Germinal center (tissue), 1 donor: Measurements from ENCODE around the gene PPP1R2.
"Not testable (repeated sequence)": the region's sequence is repeated elsewhere in the genome, so short reads cannot be mapped to it uniquely, and the experiment has no call there.

Experiments used
- DNase-seq: peaks from one replicate; pipeline ENCODE4 v3.0.0; 2012; ENCODE audit warnings: mixed read lengths, low spot score

The PPP1R2 gene

DNA sequence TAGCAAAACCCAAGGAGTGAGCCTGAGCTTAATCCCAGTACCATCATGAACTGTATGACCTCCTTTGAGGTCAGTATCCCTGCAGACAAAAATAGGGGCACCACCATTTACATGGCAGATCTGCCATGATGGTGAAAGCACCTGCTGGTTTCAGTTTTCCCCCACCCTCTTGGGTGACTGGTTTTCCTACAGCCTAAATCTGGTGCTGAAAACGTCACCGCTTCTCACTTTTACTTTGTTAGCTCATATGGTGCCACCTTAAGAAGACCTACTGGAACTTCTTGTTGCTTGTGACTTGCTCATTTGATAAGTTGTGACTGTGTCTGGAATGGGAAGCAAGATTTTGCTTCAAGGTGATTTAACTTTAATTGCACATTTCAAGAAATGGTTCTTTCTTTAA, 5.1 kb downstream of the PPP1R2 start:
- DNase-seq, result peak; percentile 54

DNA sequence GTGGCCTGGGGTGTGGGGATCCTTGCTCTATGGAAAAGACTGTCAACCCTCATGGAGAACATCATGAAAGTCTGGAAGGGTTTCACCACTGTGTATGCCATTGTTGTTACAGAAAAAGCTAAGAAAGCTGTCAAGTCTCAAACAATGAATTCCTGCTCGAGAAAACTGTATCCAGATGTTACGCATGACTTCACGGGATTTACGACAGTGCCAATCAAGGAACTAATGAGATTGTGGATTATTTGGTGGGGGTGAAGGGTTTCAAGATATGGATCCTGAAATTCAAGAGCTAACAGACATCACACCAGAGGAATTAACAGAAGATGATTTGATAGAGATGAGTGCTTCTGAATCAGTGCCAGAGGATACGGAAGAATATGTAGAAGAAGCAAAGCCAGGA, 7.8 kb downstream of the PPP1R2 start:
- DNase-seq, result no peak

DNA sequence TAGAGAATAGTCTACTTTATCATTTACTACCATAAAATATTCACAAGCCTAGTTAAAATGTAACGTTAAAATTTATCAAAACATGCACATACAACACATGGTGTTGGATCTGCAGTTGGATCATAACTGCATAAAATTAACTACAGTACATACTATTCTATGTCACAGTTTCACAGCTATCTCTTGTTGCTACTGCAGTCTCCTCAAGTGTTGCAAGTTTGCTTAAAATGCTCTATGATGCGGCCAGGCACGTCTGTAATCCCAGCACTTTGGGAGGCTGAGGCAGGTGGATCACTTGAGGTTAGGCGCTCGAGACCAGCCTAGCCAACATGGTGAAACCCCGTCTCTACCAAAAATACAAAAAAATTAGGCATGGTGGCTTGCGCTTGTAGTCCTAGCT, 10.3 kb downstream of the PPP1R2 start:
- DNase-seq, result no peak

DNA sequence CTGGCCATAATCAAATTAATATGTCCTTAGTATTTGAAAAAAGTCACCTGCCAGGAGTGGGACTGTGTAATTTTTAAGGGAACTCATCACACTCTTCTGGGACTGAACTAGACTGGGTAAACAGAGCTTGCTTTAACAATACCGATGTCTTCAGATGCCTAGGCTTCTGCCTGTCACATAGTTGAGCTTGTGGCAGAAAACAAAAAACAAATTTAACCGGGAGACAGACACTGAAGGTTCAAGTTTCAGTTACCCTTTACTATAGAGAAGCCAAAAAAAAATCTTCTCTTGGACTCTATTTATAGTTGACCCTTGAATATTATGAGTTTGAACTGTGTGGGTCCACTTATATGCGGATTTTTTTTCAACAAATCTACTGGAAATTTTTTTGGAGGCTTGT, 10.8 kb downstream of the PPP1R2 start:
- no peak for DNase-seq

DNA sequence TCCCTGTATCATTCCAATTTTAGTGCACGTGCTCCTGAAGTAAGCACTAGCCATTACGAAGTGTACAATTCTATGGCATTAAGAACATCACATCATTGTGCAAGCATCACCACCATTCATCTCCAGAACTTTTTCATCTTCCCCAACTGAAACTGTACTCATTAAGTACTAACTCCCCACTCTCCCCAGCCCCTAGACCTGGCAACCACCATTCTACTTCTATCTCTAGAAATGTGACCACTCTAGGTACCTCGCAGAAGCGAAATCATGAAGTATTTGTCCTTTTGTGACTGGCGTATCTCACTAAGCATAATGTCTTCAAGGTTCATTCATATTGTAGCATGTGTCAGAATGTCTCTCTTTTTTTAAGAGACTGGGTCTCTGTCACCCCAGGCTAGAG, 11.4 kb downstream of the PPP1R2 start:
- no peak for DNase-seq

DNA sequence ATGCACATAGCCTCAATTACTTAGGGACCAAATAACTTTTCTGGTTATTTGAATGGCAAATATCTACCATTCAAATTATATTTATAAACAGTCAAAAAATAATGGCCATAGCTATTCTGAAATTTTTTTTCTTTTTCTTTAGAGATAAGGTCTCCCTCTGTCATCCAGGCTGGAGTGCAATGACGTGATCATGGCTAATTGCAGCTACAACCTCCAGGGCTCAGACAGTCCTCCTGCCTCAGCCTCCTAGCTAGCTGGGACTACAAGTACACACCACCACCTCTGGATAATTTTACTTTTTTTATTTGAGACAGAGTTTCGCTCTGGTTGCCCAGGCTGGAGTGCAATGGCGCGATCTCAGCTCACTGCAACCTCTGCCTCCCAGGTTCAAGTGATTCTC, 16.6 kb downstream of the PPP1R2 start:
- no peak for DNase-seq

DNA sequence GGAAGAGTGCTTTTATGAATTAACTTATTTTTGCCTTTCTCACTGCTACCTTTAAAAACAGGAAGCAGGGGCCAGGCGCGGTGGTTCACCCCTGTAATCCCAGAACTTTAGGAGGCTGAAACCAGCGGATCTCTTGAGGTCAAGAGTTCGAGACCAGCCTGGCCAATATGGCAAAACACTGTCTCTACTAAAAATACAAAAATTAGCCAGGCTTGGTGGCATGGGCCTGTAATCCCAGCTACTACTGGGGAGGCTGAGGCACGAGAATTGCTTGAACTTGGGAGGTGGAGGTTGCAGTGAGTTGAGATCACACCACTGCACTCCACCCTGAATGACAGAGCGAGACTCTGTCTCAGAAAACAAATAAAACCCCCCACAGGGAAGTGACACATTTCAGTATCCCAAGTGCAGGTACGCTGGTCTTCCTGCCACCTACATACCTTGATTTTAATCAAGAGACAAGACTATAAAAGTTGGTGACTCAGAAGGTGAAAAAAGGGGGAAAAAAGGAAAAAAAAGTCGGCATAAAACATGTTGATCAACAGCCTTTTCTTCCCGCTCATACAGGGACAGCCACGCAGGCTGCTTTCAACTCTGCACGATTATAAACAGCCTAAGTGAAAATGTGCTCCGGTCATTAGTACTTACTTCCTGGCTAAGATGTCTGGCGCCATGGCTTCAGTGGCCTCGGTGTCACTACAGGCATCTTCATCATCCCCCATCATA, 18.8 kb downstream of the PPP1R2 start:
- no peak for DNase-seq

DNA sequence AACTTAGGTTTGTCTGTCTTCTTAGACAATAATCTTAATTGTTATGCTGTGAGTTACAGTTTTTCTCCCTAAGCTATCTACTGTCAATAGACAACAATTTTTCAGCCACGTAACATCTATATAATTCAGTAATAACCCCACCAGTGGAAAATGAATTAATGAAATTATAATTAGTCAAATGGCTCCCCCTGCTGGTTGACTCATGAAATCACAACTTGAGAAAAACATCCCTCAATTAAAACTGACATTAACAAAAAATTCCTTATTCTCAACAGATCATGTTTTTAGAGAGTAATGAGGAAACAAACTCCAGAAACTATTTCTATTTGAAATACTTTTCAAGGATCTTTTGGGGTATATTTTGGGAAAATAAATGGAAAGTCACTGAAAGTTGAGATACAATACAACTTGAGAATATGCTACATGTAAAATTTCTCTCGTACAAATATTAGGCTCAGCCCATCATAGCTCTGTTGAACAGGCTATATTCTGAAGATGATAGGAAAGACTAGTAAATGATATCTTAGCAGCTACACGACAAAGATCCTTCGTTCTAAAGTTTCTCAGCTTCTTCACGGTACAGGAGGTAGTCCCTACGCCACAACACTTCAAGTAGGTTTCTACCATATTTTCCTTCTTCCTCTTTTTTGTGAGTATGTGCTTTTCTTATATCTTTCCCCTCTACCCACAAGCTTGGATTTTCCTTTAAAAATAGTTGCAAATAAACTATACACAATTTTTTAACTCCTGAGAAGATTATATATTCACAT, 20.7 kb downstream of the PPP1R2 start:
- peak; percentile 57 for DNase-seq

DNA sequence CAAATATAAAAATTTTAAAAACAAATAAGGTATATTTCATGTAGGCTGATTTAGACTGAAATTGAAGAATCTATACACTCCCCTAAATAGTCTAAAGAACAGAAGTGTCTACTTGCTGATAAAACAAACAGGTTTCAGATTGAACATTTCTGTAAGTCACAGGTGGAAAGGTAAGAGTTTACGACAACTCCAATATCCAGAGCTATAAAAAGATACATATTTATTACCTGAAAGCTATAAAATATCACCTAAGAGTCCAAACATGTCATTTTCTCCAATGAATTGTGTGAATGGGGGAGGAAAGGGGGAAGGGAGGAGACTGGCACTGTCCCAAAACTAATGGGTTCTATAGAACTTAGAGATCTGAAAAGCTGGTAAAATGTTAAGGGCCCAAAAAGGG, 26.1 kb downstream of the PPP1R2 start:
- no peak for DNase-seq

DNA sequence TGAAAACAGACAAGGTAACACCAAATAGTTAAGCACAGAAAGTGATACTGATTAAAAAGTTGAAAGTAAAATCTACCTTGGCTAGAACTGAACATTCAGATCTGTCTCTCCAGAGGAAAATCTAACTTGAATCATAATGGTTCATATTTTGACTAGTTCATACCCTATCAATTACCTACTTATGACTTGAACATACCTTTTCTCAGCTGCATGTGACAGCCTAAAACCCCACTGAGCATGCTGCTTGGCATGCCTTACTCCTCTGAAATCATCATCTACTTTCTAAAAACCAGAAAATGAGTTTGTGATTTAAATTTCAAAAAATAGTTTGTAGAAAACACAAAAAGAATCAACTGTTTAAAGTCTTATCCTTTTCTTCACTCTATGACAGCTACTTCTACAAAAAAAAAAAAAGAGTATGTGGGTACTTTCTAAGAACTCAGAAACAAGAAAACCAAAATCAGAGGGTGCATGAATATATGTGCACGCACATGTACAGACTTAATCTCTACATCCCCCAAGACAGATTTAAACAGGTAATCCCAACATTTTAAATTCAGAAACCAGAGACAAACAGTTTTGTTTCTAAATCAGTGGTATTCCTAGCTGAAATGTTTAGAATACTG, 28.4 kb downstream of the PPP1R2 start:
- DNase-seq, result not testable (repeated sequence)

DNA sequence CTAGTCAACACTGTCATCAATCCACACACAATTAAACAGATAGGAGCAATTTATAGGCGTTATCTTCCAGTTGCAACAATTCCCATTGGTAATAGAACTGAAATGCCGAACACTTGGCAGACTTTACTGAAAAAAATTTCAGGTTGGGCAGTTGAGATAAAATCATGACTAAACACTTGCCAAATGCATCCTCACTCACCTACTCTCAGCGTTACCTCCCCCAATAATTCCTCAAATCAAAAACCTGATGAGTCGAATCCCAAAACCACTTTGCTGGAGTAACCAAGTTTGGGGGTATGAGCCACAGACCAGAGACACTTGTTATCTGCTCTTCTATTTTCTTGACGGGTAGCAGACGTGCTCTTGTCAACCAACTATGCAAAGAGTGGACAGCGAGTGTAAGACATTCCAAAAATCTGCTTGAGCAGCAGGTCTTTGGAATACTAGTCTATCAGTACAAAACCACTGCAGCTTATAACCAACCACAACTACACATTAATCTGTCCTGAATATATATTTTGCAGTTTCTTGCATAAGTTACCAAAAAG, 30.3 kb downstream of the PPP1R2 start:
- no peak for DNase-seq

DNA sequence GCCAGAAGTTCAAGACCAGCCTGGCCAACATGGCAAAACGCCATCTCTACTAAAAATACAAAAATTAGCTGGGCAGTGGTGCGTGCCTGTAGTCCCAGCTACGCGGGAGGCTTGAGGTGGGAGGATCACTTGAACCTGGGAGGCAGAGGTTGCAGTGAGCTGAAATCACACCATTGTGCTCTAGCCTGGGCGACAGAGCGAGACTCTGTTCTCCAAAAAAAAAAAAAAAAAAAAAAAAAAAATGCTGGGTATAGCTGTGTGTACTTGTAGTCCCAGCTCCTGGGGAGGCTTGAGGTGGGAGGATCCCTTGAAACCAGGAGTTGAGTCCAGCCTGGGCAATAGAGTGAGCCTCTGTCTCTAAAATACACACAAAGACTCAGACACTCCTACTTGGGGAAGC, 32.0 kb downstream of the PPP1R2 start:
- DNase-seq, result no peak

DNA sequence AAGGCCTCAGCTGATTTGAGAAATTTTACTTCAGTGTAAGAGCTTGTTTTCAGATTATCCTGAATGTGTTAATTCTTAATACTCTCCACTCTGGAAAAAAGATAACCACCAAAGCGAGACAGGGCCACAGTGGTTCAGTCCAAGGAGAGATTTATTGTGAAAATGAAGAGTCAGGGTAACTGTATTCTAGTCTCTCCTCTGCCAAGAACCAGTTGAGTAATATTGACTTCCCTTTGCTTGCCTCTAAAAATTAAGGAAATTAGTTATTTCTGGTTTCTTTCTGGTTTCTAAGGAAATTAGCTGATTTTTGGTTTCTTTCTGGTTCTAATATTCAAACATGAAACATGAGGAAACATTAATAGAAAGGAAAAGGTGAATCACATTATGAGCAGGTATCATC, 34.9 kb downstream of the PPP1R2 start:
- no peak for DNase-seq

DNA sequence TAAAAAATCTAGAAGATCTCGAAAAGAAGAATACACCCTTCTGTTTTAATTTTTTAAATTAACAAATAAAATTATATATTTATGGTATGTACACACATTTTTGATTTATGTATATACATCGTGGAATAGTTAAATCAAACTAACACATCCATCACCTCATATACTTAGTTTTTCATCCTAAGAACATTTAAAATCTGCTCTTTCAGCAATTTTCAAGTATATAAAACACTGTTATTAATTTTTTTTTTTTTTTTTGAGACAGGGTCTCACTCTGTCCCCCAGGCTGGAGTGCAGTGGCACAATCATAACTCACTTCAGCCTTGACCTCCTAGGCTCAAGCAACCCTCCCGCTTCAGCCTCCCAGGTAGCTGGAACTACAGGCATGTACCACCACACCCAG, 67.5 kb downstream of the PPP1R2 start:
- DNase-seq, result no peak

DNA sequence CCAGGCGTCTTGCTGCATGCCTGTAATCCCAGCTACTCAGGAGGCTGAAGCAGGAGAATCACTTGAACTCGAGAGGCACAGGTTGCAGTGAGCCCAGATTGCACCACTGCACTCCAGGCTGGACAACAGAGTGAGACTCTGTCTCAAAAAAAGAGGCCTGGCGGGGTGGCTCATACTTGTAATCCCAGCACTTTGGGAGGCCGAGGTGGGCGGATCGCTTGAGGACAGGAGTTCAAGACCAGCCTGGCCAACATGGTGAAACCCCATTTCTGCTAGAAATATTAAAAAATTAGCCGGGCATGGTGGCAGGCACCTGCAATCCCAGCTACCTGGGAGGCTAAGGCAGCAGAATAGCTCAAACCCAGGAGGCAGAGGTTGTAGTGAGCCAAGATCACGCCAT, 68.0 kb downstream of the PPP1R2 start:
- not testable (repeated sequence) for DNase-seq

DNA sequence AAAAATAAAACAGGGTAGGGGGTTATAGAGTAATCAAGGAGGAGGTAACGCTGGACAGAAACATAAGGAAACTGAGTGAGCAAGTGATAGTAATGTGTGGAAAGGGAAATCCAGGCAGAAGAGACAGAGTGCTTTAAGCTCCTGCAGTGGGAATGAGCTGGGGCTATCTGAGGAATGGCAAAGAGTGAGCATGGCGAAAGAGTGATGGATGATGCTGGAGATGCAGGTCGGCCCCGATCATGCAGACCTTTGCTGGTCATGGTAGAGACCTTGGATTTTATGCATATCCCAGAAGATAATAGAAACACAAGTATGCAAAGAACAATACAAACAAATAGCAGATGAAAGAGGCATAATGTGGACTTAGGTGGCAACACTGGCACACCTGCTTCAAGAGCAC, 74.3 kb downstream of the PPP1R2 start:
- no peak for DNase-seq

DNA sequence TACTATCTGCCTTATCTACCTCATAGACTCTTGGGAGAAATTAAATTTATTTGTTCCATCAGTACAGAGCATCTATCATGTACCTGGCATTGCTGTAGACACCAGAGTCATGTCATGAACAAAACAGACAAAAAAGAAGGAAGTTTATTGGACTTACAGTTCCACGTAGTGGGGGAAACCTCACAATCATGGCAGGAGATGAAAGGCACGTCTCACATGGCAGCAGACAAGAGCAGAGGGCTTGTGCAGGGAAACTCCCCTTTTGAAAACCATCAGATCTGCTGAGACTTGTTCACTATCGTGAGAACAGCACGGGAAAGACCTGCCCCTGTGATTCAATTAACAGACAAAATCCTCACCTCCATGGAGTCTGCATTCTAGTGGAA, 74.7 kb downstream of the PPP1R2 start:
- DNase-seq, result no peak

DNA sequence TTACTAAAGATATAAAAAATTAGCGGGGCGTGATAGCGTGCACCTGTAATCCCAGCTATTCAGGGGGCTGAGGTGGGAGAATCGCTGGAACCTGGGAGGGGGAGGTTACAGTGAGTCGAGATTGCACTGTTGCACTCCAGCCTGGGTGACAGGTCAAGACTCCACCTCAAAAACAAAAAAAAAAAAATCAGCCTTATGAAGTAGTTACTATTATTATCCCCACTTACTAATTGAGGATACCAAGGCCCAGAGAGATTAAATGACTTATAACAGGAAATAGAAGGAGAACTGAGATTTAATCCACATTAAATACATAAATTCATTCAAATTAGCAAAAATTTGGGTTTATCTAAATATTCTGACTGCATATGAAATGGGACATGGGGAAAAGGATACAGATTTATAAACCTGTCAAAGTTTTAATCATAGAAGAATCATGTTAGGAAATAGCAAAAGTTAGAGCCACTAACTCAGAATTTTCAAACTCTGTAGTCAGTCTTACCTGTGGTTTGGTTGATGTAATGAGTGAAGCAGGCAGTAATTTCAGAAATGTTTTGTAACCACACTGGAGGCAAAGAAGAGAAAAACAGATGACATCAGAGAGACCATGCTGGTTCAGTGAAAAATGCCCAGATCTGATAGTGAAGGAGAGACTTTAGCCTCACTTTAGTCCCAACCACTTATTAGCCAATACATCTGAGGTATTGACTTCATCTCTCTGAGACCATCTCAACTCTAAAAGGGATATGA, 75.3 kb downstream of the PPP1R2 start:
- no peak for DNase-seq

DNA sequence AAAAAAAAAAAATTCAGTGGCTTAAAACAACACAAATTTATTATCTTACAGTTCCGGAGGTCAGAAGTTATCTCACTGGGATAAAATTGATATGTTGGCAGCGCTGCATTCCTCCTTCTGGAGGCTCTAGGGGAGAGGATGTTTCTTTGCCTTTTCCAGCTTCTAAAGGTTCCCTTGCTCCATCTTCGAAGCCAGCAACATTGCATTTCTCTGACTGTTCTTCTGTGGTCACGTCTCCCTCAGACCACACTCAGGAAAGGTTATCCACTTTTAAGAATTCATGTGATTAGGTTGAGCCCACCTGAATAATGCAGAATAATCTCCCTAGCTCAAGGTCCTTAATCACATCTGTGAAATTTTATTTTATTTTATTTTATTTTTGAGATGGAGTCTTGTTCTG, 76.9 kb downstream of the PPP1R2 start:
- no peak for DNase-seq
